ENCODE measurements around the gene HMSD.

The HMSD gene

GRCh38 chr18:63980896-63981460, 31.9 kb downstream of the HMSD start:
- in situ Hi-C loops (cut with MboI; ENCODE audit: low sequenced_read_pairs, unreplicated experiment), result no loop called here
- no peak for DNase-seq (ENCODE audit: low spot score)
- TF ChIP-seq, protein P1, sequence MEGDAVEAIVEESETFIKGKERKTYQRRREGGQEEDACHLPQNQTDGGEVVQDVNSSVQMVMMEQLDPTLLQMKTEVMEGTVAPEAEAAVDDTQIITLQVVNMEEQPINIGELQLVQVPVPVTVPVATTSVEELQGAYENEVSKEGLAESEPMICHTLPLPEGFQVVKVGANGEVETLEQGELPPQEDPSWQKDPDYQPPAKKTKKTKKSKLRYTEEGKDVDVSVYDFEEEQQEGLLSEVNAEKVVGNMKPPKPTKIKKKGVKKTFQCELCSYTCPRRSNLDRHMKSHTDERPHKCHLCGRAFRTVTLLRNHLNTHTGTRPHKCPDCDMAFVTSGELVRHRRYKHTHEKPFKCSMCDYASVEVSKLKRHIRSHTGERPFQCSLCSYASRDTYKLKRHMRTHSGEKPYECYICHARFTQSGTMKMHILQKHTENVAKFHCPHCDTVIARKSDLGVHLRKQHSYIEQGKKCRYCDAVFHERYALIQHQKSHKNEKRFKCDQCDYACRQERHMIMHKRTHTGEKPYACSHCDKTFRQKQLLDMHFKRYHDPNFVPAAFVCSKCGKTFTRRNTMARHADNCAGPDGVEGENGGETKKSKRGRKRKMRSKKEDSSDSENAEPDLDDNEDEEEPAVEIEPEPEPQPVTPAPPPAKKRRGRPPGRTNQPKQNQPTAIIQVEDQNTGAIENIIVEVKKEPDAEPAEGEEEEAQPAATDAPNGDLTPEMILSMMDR (IDR thresholded peaks at IDR 0.05; ENCODE audit: borderline replicate concordance, control extremely low read depth, extremely low read depth, insufficient read depth, missing control alignments), result no peak

DNA sequence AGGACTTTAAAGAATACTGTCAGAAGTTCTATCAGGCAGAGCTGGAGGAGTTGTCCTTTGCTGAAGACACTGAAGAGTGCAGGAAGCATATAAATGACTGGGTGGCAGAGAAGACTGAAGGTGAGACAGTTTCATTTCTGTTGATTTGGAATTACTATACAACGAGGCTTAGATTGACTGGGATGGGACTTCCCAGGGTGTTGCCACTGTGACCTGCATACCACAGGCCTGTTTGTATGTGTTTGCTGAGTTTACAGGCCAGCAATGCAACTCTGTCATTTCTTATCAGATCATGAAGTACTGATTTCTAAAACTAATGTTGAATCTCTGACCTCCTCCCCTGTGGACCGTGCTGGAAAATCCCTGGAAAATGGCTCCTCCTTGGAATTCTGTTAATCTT, 32.6 kb downstream of the HMSD start:
- in situ Hi-C loops (cut with MboI; ENCODE audit: low sequenced_read_pairs, unreplicated experiment), result no loop called here
- DNase-seq (ENCODE audit: low spot score), result no peak
- TF ChIP-seq, protein P1 (IDR thresholded peaks at IDR 0.05; ENCODE audit: borderline replicate concordance, control extremely low read depth, extremely low read depth, insufficient read depth, missing control alignments), result no peak

GRCh38 chr18:63982361-63982760, 33.3 kb downstream of the HMSD start:
- in situ Hi-C loops (cut with MboI; ENCODE audit: low sequenced_read_pairs, unreplicated experiment), result no loop called here
- no peak for DNase-seq (ENCODE audit: low spot score)
- TF ChIP-seq, protein P1 (IDR thresholded peaks at IDR 0.05; ENCODE audit: borderline replicate concordance, control extremely low read depth, extremely low read depth, insufficient read depth, missing control alignments), result no peak

DNA sequence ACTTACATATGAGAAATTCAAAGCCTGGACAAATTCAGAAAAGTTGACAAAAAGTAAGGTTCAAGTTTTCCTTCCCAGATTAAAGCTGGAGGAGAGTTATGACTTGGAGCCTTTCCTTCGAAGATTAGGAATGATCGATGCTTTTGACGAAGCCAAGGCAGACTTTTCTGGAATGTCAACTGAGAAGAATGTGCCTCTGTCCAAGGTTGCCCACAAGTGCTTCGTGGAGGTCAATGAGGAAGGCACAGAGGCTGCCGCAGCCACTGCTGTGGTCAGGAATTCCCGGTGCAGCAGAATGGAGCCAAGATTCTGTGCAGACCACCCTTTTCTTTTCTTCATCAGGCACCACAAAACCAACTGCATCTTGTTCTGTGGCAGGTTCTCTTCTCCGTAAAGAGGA, 37.8 kb downstream of the HMSD start:
- TF ChIP-seq, protein P1 (IDR thresholded peaks at IDR 0.05; ENCODE audit: borderline replicate concordance, control extremely low read depth, extremely low read depth, insufficient read depth, missing control alignments), result no peak
- DNase-seq (ENCODE audit: low spot score), result no peak
- in situ Hi-C loops (cut with MboI; ENCODE audit: low sequenced_read_pairs, unreplicated experiment), result no loop called here

DNA sequence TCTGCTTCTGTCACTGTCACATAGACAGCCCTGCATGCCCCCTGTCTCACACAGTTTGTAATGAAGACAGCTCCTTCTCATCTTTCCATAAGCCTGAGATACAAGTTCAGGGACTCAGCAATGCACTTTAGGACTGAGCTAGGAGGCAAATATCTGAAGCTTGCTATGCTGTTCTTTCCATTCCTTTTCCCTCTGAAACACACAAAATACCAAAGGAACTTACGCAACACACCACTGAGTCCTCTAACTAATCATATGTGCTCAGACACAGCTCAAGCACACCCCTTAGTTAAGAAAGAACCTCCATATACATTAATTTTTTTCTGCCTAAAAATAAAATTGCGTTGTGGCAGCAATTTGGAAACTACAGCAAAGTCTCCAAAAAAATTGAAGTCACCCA, 38.6 kb downstream of the HMSD start:
- TF ChIP-seq, protein P1 (IDR thresholded peaks at IDR 0.05; ENCODE audit: borderline replicate concordance, control extremely low read depth, extremely low read depth, insufficient read depth, missing control alignments), result no peak
- no peak for DNase-seq (ENCODE audit: low spot score)
- in situ Hi-C loops (cut with MboI; ENCODE audit: low sequenced_read_pairs, unreplicated experiment), result no loop called here

DNA sequence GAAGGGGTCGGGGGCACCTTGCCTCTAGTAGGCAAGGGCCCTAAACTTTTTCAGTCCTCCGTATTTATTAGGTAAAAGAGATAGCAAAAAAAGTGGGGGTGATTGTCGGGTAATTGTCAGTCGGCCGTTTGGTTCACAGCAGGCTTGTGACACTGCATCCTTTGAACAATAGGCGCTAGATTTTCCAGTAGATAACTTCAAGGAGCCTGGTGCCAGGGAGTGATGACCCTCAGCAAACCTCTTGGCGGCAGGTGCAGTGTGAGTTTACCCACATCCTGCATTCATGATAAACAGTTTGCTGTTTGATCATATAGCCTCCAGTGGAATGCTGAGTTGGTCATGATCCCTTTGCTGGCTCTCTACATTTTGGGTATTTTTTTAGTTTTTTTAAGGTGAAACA, 43.6 kb downstream of the HMSD start:
- TF ChIP-seq, protein P1 (IDR thresholded peaks at IDR 0.05; ENCODE audit: borderline replicate concordance, control extremely low read depth, extremely low read depth, insufficient read depth, missing control alignments), result no peak
- DNase-seq (ENCODE audit: low spot score), result no peak
- in situ Hi-C loops (cut with MboI; ENCODE audit: low sequenced_read_pairs, unreplicated experiment), result no loop called here

Data from GM13976 (cell line).